ENCODE data around the gene MEF2C. TPM values are rescaled to one million over a fixed set of nuclear protein-coding genes. Genes with fewer than 3 reads are reported as not detected.
A peak's percentile ranks its signal among the peaks of the same experiment; 100 is the strongest.

MEF2C gene
- total RNA-seq, 1 donor from 2014 or later, result 54.2 TPM

- H3K4me1 ChIP-seq, result peaks cover 68% of the 10 kb centered on the region
- peak overlapping the region; percentile 94 for H3K27ac ChIP-seq (replicated peaks)
- H3K9me3 ChIP-seq (replicated peaks), result no peaks in the 10 kb centered on the region
- intact Hi-C loops (cut with micrococcal nuclease), result loop anchor here (5.0 kb wide), 1 partner anchor 55 kb away; no protein-coding TSS in a partner anchor
- H3K27me3 ChIP-seq (ENCODE audit: low read depth), result no peaks in the 10 kb centered on the region
- TF ChIP-seq CTCF (IDR thresholded peaks at IDR 0.05; ENCODE audit: borderline replicate concordance), result no peak
- DNase-seq, result no peak
- H3K36me3 ChIP-seq, result no peaks in the 10 kb centered on the region
- H3K4me3 ChIP-seq, result peak overlapping the region; percentile 79
Observed at GRCh38 chr5:88882276-88883038, 527 bp downstream of the MEF2C start.

- no peak for TF ChIP-seq CTCF (IDR thresholded peaks at IDR 0.05; ENCODE audit: borderline replicate concordance)
- DNase-seq, result no peak
- Histone ChIP-seq H3K36me3 (no peaks in the 10 kb centered on the region), H3K27me3 (ENCODE audit: low read depth) (no peaks in the 10 kb centered on the region), H3K4me3 (peak overlapping the region; percentile 79), H3K27ac (replicated peaks) (peak overlapping the region; percentile 94), H3K9me3 (replicated peaks) (no peaks in the 10 kb centered on the region), H3K4me1 (peaks cover 71% of the 10 kb centered on the region)
- intact Hi-C loops (cut with micrococcal nuclease), result loop anchor here (5.0 kb wide), 1 partner anchor 54 kb away; no protein-coding TSS in a partner anchor
Observed at GRCh38 chr5:88881571-88881971, 1.4 kb downstream of the MEF2C start.

- peaks cover 76% of the 10 kb centered on the region for H3K4me1 ChIP-seq
- no peaks in the 10 kb centered on the region for H3K9me3 ChIP-seq (replicated peaks)
- no peak for DNase-seq
- H3K4me3 ChIP-seq, result peak overlapping the region; percentile 79
- H3K36me3 ChIP-seq, result no peaks in the 10 kb centered on the region
- H3K27ac ChIP-seq (replicated peaks), result peak overlapping the region; percentile 94
- intact Hi-C loops (cut with micrococcal nuclease), result loop anchor here (5.0 kb wide), 1 partner anchor 53 kb away; no protein-coding TSS in a partner anchor
- no peak for TF ChIP-seq CTCF (IDR thresholded peaks at IDR 0.05; ENCODE audit: borderline replicate concordance)
- no peaks in the 10 kb centered on the region for H3K27me3 ChIP-seq (ENCODE audit: low read depth)
Observed at GRCh38 chr5:88880201-88880600, 2.8 kb downstream of the MEF2C start.

GRCh38 chr5:88879724-88880123, 3.3 kb downstream of the MEF2C start:
- intact Hi-C loops (cut with micrococcal nuclease), result loop anchor here (5.0 kb wide), 2 partner anchors 52 to 137 kb away; no protein-coding TSS in a partner anchor
- no peaks in the 10 kb centered on the region for H3K27me3 ChIP-seq (ENCODE audit: low read depth)

GRCh38 chr5:88878976-88879375, 4.0 kb downstream of the MEF2C start:
- Histone ChIP-seq H3K27me3 (ENCODE audit: low read depth) (no peaks in the 10 kb centered on the region), H3K4me3 (peak overlapping the region; percentile 79), H3K36me3 (no peaks in the 10 kb centered on the region), H3K4me1 (peaks cover 76% of the 10 kb centered on the region), H3K9me3 (replicated peaks) (no peaks in the 10 kb centered on the region), H3K27ac (replicated peaks) (peak overlapping the region; percentile 94)
- intact Hi-C loops (cut with micrococcal nuclease), result loop anchor here (5.0 kb wide), 1 partner anchor 137 kb away; no protein-coding TSS in a partner anchor
- DNase-seq, result no peak
- TF ChIP-seq CTCF (IDR thresholded peaks at IDR 0.05; ENCODE audit: borderline replicate concordance), result no peak

More at GRCh38 chr5:88879724-88880123, 3.3 kb downstream of the MEF2C start:
- no peak for DNase-seq
- H3K36me3 ChIP-seq, result no peaks in the 10 kb centered on the region
- TF ChIP-seq CTCF (IDR thresholded peaks at IDR 0.05; ENCODE audit: borderline replicate concordance), result no peak
- H3K27ac ChIP-seq (replicated peaks), result peak overlapping the region; percentile 94
- H3K4me1 ChIP-seq, result peaks cover 76% of the 10 kb centered on the region
- H3K9me3 ChIP-seq (replicated peaks), result no peaks in the 10 kb centered on the region
- H3K4me3 ChIP-seq, result peak overlapping the region; percentile 79
